GM19452 (cell line): Measurements from ENCODE around the gene DYNLRB2.

Experiments
- ATAC-seq: cut with Tn5 transposase; IDR thresholded peaks from one replicate; pipeline ENCODE4 v1.9.1; 2021; ENCODE audit not compliant: unreplicated experiment

Gene DYNLRB2

GRCh38 chr16:80596507-80597207 lies 55.9 kb downstream of the DYNLRB2 start:
- no peak for ATAC-seq

- no peak for ATAC-seq
Measured at GRCh38 chr16:80599466-80599865, 58.7 kb downstream of the DYNLRB2 start.
